AG04450 (cell line): Measurements from ENCODE around the gene UBE2J2. TPM values are rescaled to one million over a fixed set of nuclear protein-coding genes. Genes with fewer than 3 reads are reported as not detected.

Experiments used
- CTCF ChIA-PET: fragments of 300-600, 350-600 bp; formaldehyde crosslinking; extraction: SDS; loops from one replicate; lab custom pipeline; 2022; ENCODE audit warnings: antibody characterized with exemption, inconsistent platforms; lab: Charles Lee
- POLR2A ChIA-PET: fragments of 350-600 bp; formaldehyde crosslinking; extraction: SDS; loops from one replicate; lab custom pipeline; 2021; ENCODE audit warnings: antibody characterized with exemption, inconsistent platforms; lab: Yijun Ruan, JAX
- DNase-seq: peaks from one replicate; pipeline ENCODE4 v3.0.0-alpha.2; 2011; ENCODE audit warnings: low read depth, low spot score
- H3K27ac ChIP-seq: one replicate; pipeline ENCODE4 v1.5.1; 2012; ENCODE audit warnings: low read depth, low read length, control low read depth
- H3K27me3 ChIP-seq: one replicate; pipeline ENCODE4 v1.6.0; 2012; ENCODE audit warnings: low read length; ENCODE audit not compliant: control insufficient read depth, insufficient read depth
- H3K4me3 ChIP-seq: 2 replicates; pipeline ENCODE4 v1.5.1; 2011; ENCODE audit warnings: mild to moderate bottlenecking, low read depth, low read length, control low read depth
- H3K9me3 ChIP-seq: 2 replicates; pipeline ENCODE4 v1.5.1; 2012; ENCODE audit warnings: low read length; ENCODE audit not compliant: control insufficient read depth, insufficient read depth
- polyA plus RNA-seq: library from polyadenylated mRNA; depleted of rRNA; stranded (reverse); fragments of >200 nt; gene quantifications from 2 replicates; pipeline ENCODE4 v1.2.3, GENCODE V29; 2011
- TF ChIP-seq, protein P1 (sequence below): IDR thresholded peaks from 2 replicates; pipeline ENCODE4 v1.5.1; 2011; ENCODE audit warnings: low read depth, low read length, control low read depth, inconsistent platforms

UBE2J2 gene
- polyA plus RNA-seq, 1 experiment: 31.1 TPM

GRCh38 chr1:1236176-1236763, 37.4 kb downstream of the UBE2J2 start:
- TF ChIP-seq, protein P1, sequence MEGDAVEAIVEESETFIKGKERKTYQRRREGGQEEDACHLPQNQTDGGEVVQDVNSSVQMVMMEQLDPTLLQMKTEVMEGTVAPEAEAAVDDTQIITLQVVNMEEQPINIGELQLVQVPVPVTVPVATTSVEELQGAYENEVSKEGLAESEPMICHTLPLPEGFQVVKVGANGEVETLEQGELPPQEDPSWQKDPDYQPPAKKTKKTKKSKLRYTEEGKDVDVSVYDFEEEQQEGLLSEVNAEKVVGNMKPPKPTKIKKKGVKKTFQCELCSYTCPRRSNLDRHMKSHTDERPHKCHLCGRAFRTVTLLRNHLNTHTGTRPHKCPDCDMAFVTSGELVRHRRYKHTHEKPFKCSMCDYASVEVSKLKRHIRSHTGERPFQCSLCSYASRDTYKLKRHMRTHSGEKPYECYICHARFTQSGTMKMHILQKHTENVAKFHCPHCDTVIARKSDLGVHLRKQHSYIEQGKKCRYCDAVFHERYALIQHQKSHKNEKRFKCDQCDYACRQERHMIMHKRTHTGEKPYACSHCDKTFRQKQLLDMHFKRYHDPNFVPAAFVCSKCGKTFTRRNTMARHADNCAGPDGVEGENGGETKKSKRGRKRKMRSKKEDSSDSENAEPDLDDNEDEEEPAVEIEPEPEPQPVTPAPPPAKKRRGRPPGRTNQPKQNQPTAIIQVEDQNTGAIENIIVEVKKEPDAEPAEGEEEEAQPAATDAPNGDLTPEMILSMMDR: no peak
- POLR2A ChIA-PET: no interaction called here
- CTCF ChIA-PET: no interaction called here

DNA sequence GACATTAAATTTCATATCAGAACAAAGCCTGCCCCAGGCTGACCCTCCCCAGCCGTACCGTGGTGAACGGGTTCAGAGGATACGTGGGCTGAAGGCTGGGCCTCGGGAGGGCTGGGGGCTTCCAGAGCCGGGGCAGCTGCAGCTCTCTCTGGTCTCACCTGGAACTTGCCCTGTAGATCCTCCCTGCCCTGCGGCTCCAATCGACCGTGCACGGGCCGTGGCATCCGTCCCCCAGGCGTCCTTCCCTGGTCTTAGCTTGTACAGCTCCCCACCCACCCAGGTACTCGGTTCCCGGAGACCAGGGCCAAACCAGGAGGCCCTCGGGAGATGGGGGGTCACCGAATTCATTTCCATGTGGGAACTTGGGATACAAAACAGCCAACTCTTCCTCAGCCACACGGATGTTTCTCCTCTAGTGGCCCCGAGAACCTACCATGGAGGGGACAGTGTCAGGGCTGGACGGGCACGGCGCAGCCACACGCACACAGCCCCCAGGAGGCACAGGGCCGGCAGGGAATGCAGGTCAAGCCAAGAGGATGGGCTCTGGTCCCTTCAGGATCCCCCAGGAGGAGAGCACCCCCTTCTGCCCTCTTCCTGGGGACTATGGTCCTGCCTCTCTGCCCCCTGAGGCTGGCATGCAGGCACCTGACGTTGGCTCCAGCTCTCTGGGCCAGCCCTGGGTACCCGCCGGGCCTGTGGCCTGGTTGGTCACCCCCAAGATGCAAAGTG, 38.5 kb downstream of the UBE2J2 start:
- ChIA-PET CTCF (no interaction called here), POLR2A (no interaction called here)
- H3K4me3 ChIP-seq: no peak overlapping the region
- DNase-seq: no peak
- H3K27ac ChIP-seq: no peak overlapping the region
- TF ChIP-seq, protein P1: no peak
- H3K27me3 ChIP-seq: no peaks in the 10 kb centered on the region
- peaks cover 21% of the 10 kb centered on the region for H3K9me3 ChIP-seq

More at GRCh38 chr1:1236176-1236763, 37.4 kb downstream of the UBE2J2 start:
- no peak overlapping the region for H3K27ac ChIP-seq
- no peak for DNase-seq
- H3K9me3 ChIP-seq: peaks cover 21% of the 10 kb centered on the region
- no peak overlapping the region for H3K4me3 ChIP-seq
- H3K27me3 ChIP-seq: no peaks in the 10 kb centered on the region

GRCh38 chr1:1234180-1234808, 39.4 kb downstream of the UBE2J2 start:
- no peak for DNase-seq
- Histone ChIP-seq H3K4me3 (no peak overlapping the region), H3K27me3 (no peaks in the 10 kb centered on the region), H3K9me3 (peaks cover 21% of the 10 kb centered on the region), H3K27ac (no peak overlapping the region)
- POLR2A ChIA-PET: no interaction called here
- CTCF ChIA-PET: no interaction called here
- TF ChIP-seq, protein P1: no peak

GRCh38 chr1:1233567-1233892, 40.1 kb downstream of the UBE2J2 start:
- no peaks in the 10 kb centered on the region for H3K27me3 ChIP-seq

More at GRCh38 chr1:1233567-1233892, 40.1 kb downstream of the UBE2J2 start:
- DNase-seq: no peak
- ChIA-PET POLR2A (no interaction called here), CTCF (no interaction called here)
- Histone ChIP-seq H3K9me3 (peaks cover 21% of the 10 kb centered on the region), H3K4me3 (no peak overlapping the region), H3K27ac (no peak overlapping the region)
- TF ChIP-seq, protein P1: no peak
